ENCODE results near the gene SPEN.

The SPEN gene

GRCh38 chr1:15949453-15950245 is 102.1 kb downstream of the SPEN start (continued):
- TF ChIP-seq ZNF404 (tag by site-specific recombination; IDR thresholded peaks at IDR 0.05) (no peak), ZNF362 (tag by site-specific recombination; IDR thresholded peaks at IDR 0.05) (no peak), TRIM28 (IDR thresholded peaks at IDR 0.05; ENCODE audit: borderline replicate concordance, low read length) (no peak), ZSCAN30 (tag by site-specific recombination; IDR thresholded peaks at IDR 0.05) (no peak), ZNF791 (tag by site-specific recombination; IDR thresholded peaks at IDR 0.05) (no peak), ZNF174 (tag by site-specific recombination; IDR thresholded peaks at IDR 0.05) (no peak), ZNF449 (tag by site-specific recombination; IDR thresholded peaks at IDR 0.05) (no peak), ZNF169 (tag by site-specific recombination; IDR thresholded peaks at IDR 0.05) (no peak), ZNF510 (tag by site-specific recombination; IDR thresholded peaks at IDR 0.05; ENCODE audit: insufficient replicate concordance) (no peak), ZNF837 (tag by site-specific recombination; IDR thresholded peaks at IDR 0.05) (no peak), EGR2 (tag by site-specific recombination; IDR thresholded peaks at IDR 0.05; ENCODE audit: low read depth) (no peak; the same call in 1 of the 2 replicates), ZBTB8A (tag by site-specific recombination; IDR thresholded peaks at IDR 0.05) (0 out of 2 replicates have a peak, but pooled peaks have one; percentile 26), ZNF184 (tag by site-specific recombination; IDR thresholded peaks at IDR 0.05) (no peak), HOXA7 (CRISPR knock-in tag; IDR thresholded peaks at IDR 0.05; ENCODE audit: borderline replicate concordance) (no peak), ZNF223 (tag by site-specific recombination; IDR thresholded peaks at IDR 0.05) (no peak), KLF8 (tag by site-specific recombination; IDR thresholded peaks at IDR 0.05) (peak; percentile 8; the same call in 1 of the 2 replicates), ZXDB (tag by site-specific recombination; IDR thresholded peaks at IDR 0.05) (no peak), SETDB1 (IDR thresholded peaks at IDR 0.05; ENCODE audit: insufficient read length, low read length) (no peak), ZNF132 (tag by site-specific recombination; IDR thresholded peaks at IDR 0.05; ENCODE audit: borderline replicate concordance) (no peak), PRDM1 (tag by site-specific recombination; IDR thresholded peaks at IDR 0.05) (no peak), ZNF623 (tag by site-specific recombination; IDR thresholded peaks at IDR 0.05) (peak; percentile 74), ZNF341 (tag by site-specific recombination; IDR thresholded peaks at IDR 0.05; ENCODE audit: low read depth) (no peak), ZNF398 (tag by site-specific recombination; IDR thresholded peaks at IDR 0.05) (no peak), ZNF580 (tag by site-specific recombination; IDR thresholded peaks at IDR 0.05) (no peak), ZSCAN23 (tag by site-specific recombination; IDR thresholded peaks at IDR 0.05) (no peak), ZNF202 (tag by site-specific recombination; IDR thresholded peaks at IDR 0.05; ENCODE audit: borderline replicate concordance) (no peak), KLF16 (tag by site-specific recombination; IDR thresholded peaks at IDR 0.05) (no peak), ZNF18 (tag by site-specific recombination; IDR thresholded peaks at IDR 0.05) (no peak), ZBTB49 (tag by site-specific recombination; IDR thresholded peaks at IDR 0.05; ENCODE audit: low read depth) (no peak), ZNF473 (tag by site-specific recombination; IDR thresholded peaks at IDR 0.05) (no peak), SP2 (tag by site-specific recombination; IDR thresholded peaks at IDR 0.05) (no peak; the same call in 1 of the 2 replicates), FEZF1 (tag by site-specific recombination; IDR thresholded peaks at IDR 0.05) (no peak)
